Neural cell (in vitro differentiated cells): ENCODE data around the gene MAD2L1.

Source experiments
- CTCF ChIP-seq: fragments of 450-650 bp; IDR thresholded peaks from 2 replicates; pipeline ENCODE4 v1.5.1; 2014; ENCODE audit warnings: antibody characterized with exemption, mild to moderate bottlenecking, moderate library complexity; ENCODE audit not compliant: poor library complexity, severe bottlenecking
- EP300 ChIP-seq: fragments of 450-650 bp; conservative IDR thresholded peaks from 2 replicates; pipeline ENCODE4 v1.6.1; 2014; ENCODE audit warnings: antibody characterized with exemption, mild to moderate bottlenecking, moderate library complexity; ENCODE audit not compliant: poor library complexity, severe bottlenecking
- EZH2 ChIP-seq: fragments of 200-600, 300-800 bp; shearing (Covaris generic), sonication (generic); IDR thresholded peaks from 2 replicates; pipeline ENCODE4 v1.6.1; 2014; ENCODE audit warnings: antibody characterized with exemption, low read length, borderline replicate concordance, mild to moderate bottlenecking; ENCODE audit not compliant: insufficient read depth, poor library complexity, severe bottlenecking
- MXI1 ChIP-seq: fragments of 450-650 bp; conservative IDR thresholded peaks from 2 replicates; pipeline ENCODE4 v1.6.1; 2014; ENCODE audit warnings: antibody characterized with exemption, mild to moderate bottlenecking; ENCODE audit not compliant: poor library complexity, severe bottlenecking
- POLR2AphosphoS5 ChIP-seq: IDR thresholded peaks from 2 replicates; pipeline ENCODE4 v1.6.1; 2012

- TF ChIP-seq EP300 (no peak), CTCF (no peak), EZH2 (no peak), POLR2AphosphoS5 (no peak), MXI1 (no peak)
Observed at GRCh38 chr4:120070196-120070595, 3.5 kb upstream of the MAD2L1 start.
